ENCODE results near the gene GRPEL2.

Gene GRPEL2

DNA sequence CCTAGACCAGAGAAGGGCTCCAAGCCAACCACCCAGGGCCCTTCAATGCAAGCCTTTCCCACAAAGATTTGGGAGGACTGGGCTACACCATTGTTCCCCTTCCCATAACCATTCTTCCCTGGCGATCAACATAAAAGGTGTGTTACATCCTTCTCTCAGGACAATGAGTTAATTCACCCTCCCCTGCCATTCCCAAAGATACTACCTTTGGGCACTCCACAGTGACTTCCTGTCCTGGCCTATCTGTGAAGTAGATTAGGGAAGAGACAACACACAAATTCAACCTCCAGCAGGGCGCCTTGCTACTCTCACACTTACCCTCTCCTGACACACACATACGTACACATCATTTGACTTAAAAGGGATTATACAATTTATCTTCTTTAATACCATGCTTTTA lies 57.0 kb downstream of the GRPEL2 start:
- DNase-seq, result no peak

All from DMS53 (cell line).